Upper lobe of right lung (tissue), 1 donor: ENCODE results near the gene DES. TPM values are rescaled to one million over a fixed set of nuclear protein-coding genes. Genes with fewer than 3 reads are reported as not detected.

Source experiments
- ATAC-seq: fragments of 200-7000 bp; cut with Tn5 transposase; one replicate; pipeline ENCODE4 v1.9.1; 2020; ENCODE audit warnings: mild to moderate bottlenecking, moderate library complexity
- DNase-seq: peaks from one replicate; pipeline ENCODE4 v3.0.0-alpha.2; 2020
- H3K27ac ChIP-seq: fragments of 200-600 bp; one replicate; pipeline ENCODE4 v1.8.0; 2022
- H3K27me3 ChIP-seq: fragments of 200-600 bp; one replicate; pipeline ENCODE4 v1.8.0; 2022; ENCODE audit warnings: mild to moderate bottlenecking
- H3K36me3 ChIP-seq: fragments of 200-600 bp; one replicate; pipeline ENCODE4 v1.8.0; 2022
- H3K4me1 ChIP-seq: fragments of 200-600 bp; one replicate; pipeline ENCODE4 v1.8.0; 2022
- H3K4me3 ChIP-seq: fragments of 200-600 bp; one replicate; pipeline ENCODE4 v1.8.0; 2022; ENCODE audit warnings: mild to moderate bottlenecking
- H3K9me3 ChIP-seq: fragments of 200-600 bp; one replicate; pipeline ENCODE4 v1.8.0; 2022
- CTCF ChIP-seq: fragments of 200-600 bp; IDR thresholded peaks from one replicate; pipeline ENCODE4 v1.8.0; 2022; ENCODE audit warnings: antibody characterized with exemption
- intact Hi-C: fragments of 100-400 bp; cut with DNase I; formaldehyde crosslinking; loops from one replicate; pipeline ENCODE4 v1.11.0; 2022
- total RNA-seq: library from RNA; stranded (reverse); fragmentation: NEBNext Ultra II Directional; extraction: Animal tissue kit (Norgen Biotek cat#: 25700); gene quantifications from one replicate; pipeline ENCODE4 v1.2.1, GENCODE V29; 2021
- donor health status: DM: no; HTN: yes; CAD: no; lungs with severe emphysema.

DES gene
- total RNA-seq, 1 donor from 2014 or later, result 59.4 TPM

- H3K4me3 ChIP-seq, result no peak overlapping the region
- no peaks in the 10 kb centered on the region for H3K9me3 ChIP-seq
- peaks cover 9% of the 10 kb centered on the region for H3K4me1 ChIP-seq
- intact Hi-C loops, result no loop called here
- no peak for TF ChIP-seq CTCF
- no peak for ATAC-seq
- no peaks in the 10 kb centered on the region for H3K36me3 ChIP-seq
- peaks cover 34% of the 10 kb centered on the region for H3K27me3 ChIP-seq
- no peak for DNase-seq
- H3K27ac ChIP-seq, result no peak overlapping the region
Measured at GRCh38 chr2:219440388-219441256, 22.4 kb downstream of the DES start.

GRCh38 chr2:219441451-219442255, 23.5 kb downstream of the DES start:
- Histone ChIP-seq H3K27ac (no peak overlapping the region), H3K27me3 (peaks cover 24% of the 10 kb centered on the region)

GRCh38 chr2:219442256-219443015, 24.3 kb downstream of the DES start:
- Histone ChIP-seq H3K4me1 (peaks cover 9% of the 10 kb centered on the region), H3K4me3 (peak overlapping the region; percentile 40)

More at GRCh38 chr2:219441451-219442255, 23.5 kb downstream of the DES start:
- ATAC-seq (peak; percentile 42), DNase-seq (no peak)
- Histone ChIP-seq H3K4me1 (peaks cover 9% of the 10 kb centered on the region), H3K9me3 (no peaks in the 10 kb centered on the region), H3K36me3 (no peaks in the 10 kb centered on the region), H3K4me3 (peak overlapping the region; percentile 40)
- intact Hi-C loops, result no loop called here
- TF ChIP-seq CTCF, result no peak

GRCh38 chr2:219443016-219443696, 25.0 kb downstream of the DES start:
- Histone ChIP-seq H3K27me3 (peaks cover 35% of the 10 kb centered on the region), H3K4me3 (no peak overlapping the region), H3K36me3 (no peaks in the 10 kb centered on the region), H3K4me1 (peaks cover 9% of the 10 kb centered on the region), H3K9me3 (no peaks in the 10 kb centered on the region), H3K27ac (no peak overlapping the region)
- no peak for ATAC-seq
- TF ChIP-seq CTCF, result no peak
- intact Hi-C loops, result no loop called here
- no peak for DNase-seq

More at GRCh38 chr2:219442256-219443015, 24.3 kb downstream of the DES start:
- H3K36me3 ChIP-seq, result no peaks in the 10 kb centered on the region
- no peak overlapping the region for H3K27ac ChIP-seq
- no peaks in the 10 kb centered on the region for H3K9me3 ChIP-seq
- peaks cover 28% of the 10 kb centered on the region for H3K27me3 ChIP-seq
- TF ChIP-seq CTCF, result no peak
- ATAC-seq (no peak), DNase-seq (no peak)
- intact Hi-C loops, result no loop called here

- intact Hi-C loops, result no loop called here
- H3K27ac ChIP-seq, result no peak overlapping the region
- DNase-seq (no peak), ATAC-seq (no peak)
- H3K27me3 ChIP-seq, result peaks cover 40% of the 10 kb centered on the region
- TF ChIP-seq CTCF, result no peak
- no peak overlapping the region for H3K4me3 ChIP-seq
- no peaks in the 10 kb centered on the region for H3K36me3 ChIP-seq
- no peaks in the 10 kb centered on the region for H3K9me3 ChIP-seq
- H3K4me1 ChIP-seq, result peaks cover 9% of the 10 kb centered on the region
Measured at GRCh38 chr2:219443697-219444023, 25.5 kb downstream of the DES start.
